Measurements from ENCODE around the gene NELL1. TPM values are rescaled to one million over a fixed set of nuclear protein-coding genes. Genes with fewer than 3 reads are reported as not detected.

NELL1 gene
- total RNA-seq, result not detected

- Mint-ChIP-seq H3K27ac (no peak within 1 kb of the TSS), H3K4me1 (peaks cover 10% of the 10 kb centered on the region), H3K9me3 (no peaks in the 10 kb centered on the region), H3K36me3 (no peaks in the 10 kb centered on the region), H3K4me3 (peak within 1 kb of the TSS; percentile 3), H3K27me3 (peaks cover 71% of the 10 kb centered on the region)
- DNase-seq (peak; percentile 29), ATAC-seq (ENCODE audit: low read depth) (no peak)
- POLR2A ChIA-PET, result no interaction called here
Observed at GRCh38 chr11:20668844-20669819, at the start of gene NELL1. NELL1 (plus strand) TSS chr11:20669586.

GRCh38 chr11:20620988-20621387, 48.4 kb upstream of the NELL1 start:
- H3K9me3 Mint-ChIP-seq, result no peaks in the 10 kb centered on the region
- no peaks in the 10 kb centered on the region for H3K36me3 Mint-ChIP-seq
- H3K4me1 Mint-ChIP-seq, result no peaks in the 10 kb centered on the region
- no peak overlapping the region for H3K27ac Mint-ChIP-seq
- H3K4me3 Mint-ChIP-seq, result no peak overlapping the region
- POLR2A ChIA-PET, result no interaction called here
- ATAC-seq (ENCODE audit: low read depth) (no peak), DNase-seq (no peak)
- peaks cover 9% of the 10 kb centered on the region for H3K27me3 Mint-ChIP-seq

- Mint-ChIP-seq H3K4me1 (no peaks in the 10 kb centered on the region), H3K36me3 (no peaks in the 10 kb centered on the region), H3K27me3 (peaks cover 9% of the 10 kb centered on the region), H3K27ac (no peak overlapping the region), H3K4me3 (no peak overlapping the region), H3K9me3 (no peaks in the 10 kb centered on the region)
- DNase-seq (no peak), ATAC-seq (ENCODE audit: low read depth) (no peak)
- POLR2A ChIA-PET, result no interaction called here
Observed at GRCh38 chr11:20621679-20622078, 47.7 kb upstream of the NELL1 start.

GRCh38 chr11:20623252-20623651, 46.1 kb upstream of the NELL1 start:
- no peak overlapping the region for H3K27ac Mint-ChIP-seq
- ATAC-seq (ENCODE audit: low read depth), result no peak

GRCh38 chr11:20626279-20626678, 43.1 kb upstream of the NELL1 start:
- POLR2A ChIA-PET, result no interaction called here
- Mint-ChIP-seq H3K9me3 (no peaks in the 10 kb centered on the region), H3K27me3 (peaks cover 9% of the 10 kb centered on the region), H3K36me3 (no peaks in the 10 kb centered on the region), H3K4me1 (no peaks in the 10 kb centered on the region), H3K27ac (no peak overlapping the region), H3K4me3 (no peak overlapping the region)
- ATAC-seq (ENCODE audit: low read depth) (no peak), DNase-seq (no peak)

More at GRCh38 chr11:20623252-20623651, 46.1 kb upstream of the NELL1 start:
- Mint-ChIP-seq H3K27me3 (peaks cover 7% of the 10 kb centered on the region), H3K4me1 (no peaks in the 10 kb centered on the region), H3K36me3 (no peaks in the 10 kb centered on the region), H3K4me3 (no peak overlapping the region), H3K9me3 (no peaks in the 10 kb centered on the region)
- no peak for DNase-seq
- POLR2A ChIA-PET, result no interaction called here

GRCh38 chr11:20627026-20627425, 42.4 kb upstream of the NELL1 start:
- Mint-ChIP-seq H3K9me3 (no peaks in the 10 kb centered on the region), H3K36me3 (no peaks in the 10 kb centered on the region), H3K4me1 (no peaks in the 10 kb centered on the region), H3K27me3 (peaks cover 9% of the 10 kb centered on the region), H3K27ac (no peak overlapping the region), H3K4me3 (no peak overlapping the region)
- no peak for DNase-seq
- POLR2A ChIA-PET, result no interaction called here
- ATAC-seq (ENCODE audit: low read depth), result no peak

GRCh38 chr11:20627701-20628100, 41.7 kb upstream of the NELL1 start:
- H3K36me3 Mint-ChIP-seq, result no peaks in the 10 kb centered on the region
- ATAC-seq (ENCODE audit: low read depth), result no peak
- no peak for DNase-seq
- no peak overlapping the region for H3K27ac Mint-ChIP-seq
- H3K27me3 Mint-ChIP-seq, result peaks cover 9% of the 10 kb centered on the region
- POLR2A ChIA-PET, result no interaction called here
- H3K4me3 Mint-ChIP-seq, result no peak overlapping the region
- no peaks in the 10 kb centered on the region for H3K4me1 Mint-ChIP-seq
- H3K9me3 Mint-ChIP-seq, result no peaks in the 10 kb centered on the region

- Mint-ChIP-seq H3K27ac (no peak overlapping the region), H3K27me3 (peaks cover 7% of the 10 kb centered on the region), H3K4me1 (no peaks in the 10 kb centered on the region), H3K36me3 (no peaks in the 10 kb centered on the region), H3K4me3 (no peak overlapping the region), H3K9me3 (no peaks in the 10 kb centered on the region)
- POLR2A ChIA-PET, result no interaction called here
- no peak for DNase-seq
- no peak for ATAC-seq (ENCODE audit: low read depth)
Observed at GRCh38 chr11:20631519-20632168, 37.7 kb upstream of the NELL1 start.

- no peak overlapping the region for H3K27ac Mint-ChIP-seq
- POLR2A ChIA-PET, result no interaction called here
- no peak for DNase-seq
- H3K27me3 Mint-ChIP-seq, result peaks cover 7% of the 10 kb centered on the region
- H3K9me3 Mint-ChIP-seq, result no peaks in the 10 kb centered on the region
- H3K36me3 Mint-ChIP-seq, result no peaks in the 10 kb centered on the region
- no peak for ATAC-seq (ENCODE audit: low read depth)
- no peak overlapping the region for H3K4me3 Mint-ChIP-seq
- no peaks in the 10 kb centered on the region for H3K4me1 Mint-ChIP-seq
Observed at GRCh38 chr11:20632169-20632532, 37.2 kb upstream of the NELL1 start.

- H3K27me3 Mint-ChIP-seq, result peaks cover 2% of the 10 kb centered on the region
- no peaks in the 10 kb centered on the region for H3K4me1 Mint-ChIP-seq
- POLR2A ChIA-PET, result no interaction called here
- H3K36me3 Mint-ChIP-seq, result no peaks in the 10 kb centered on the region
- H3K9me3 Mint-ChIP-seq, result no peaks in the 10 kb centered on the region
- H3K4me3 Mint-ChIP-seq, result no peak overlapping the region
- ATAC-seq (ENCODE audit: low read depth) (no peak), DNase-seq (no peak)
- no peak overlapping the region for H3K27ac Mint-ChIP-seq
Observed at GRCh38 chr11:20634044-20634443, 35.3 kb upstream of the NELL1 start.

GRCh38 chr11:20634781-20635180, 34.6 kb upstream of the NELL1 start:
- DNase-seq, result no peak
- Mint-ChIP-seq H3K27ac (no peak overlapping the region), H3K9me3 (no peaks in the 10 kb centered on the region), H3K4me3 (no peak overlapping the region), H3K27me3 (no peaks in the 10 kb centered on the region), H3K36me3 (no peaks in the 10 kb centered on the region), H3K4me1 (no peaks in the 10 kb centered on the region)
- POLR2A ChIA-PET, result no interaction called here
- ATAC-seq (ENCODE audit: low read depth), result no peak

- POLR2A ChIA-PET, result no interaction called here
Observed at GRCh38 chr11:20638074-20638473, 31.3 kb upstream of the NELL1 start.

GRCh38 chr11:20639688-20640087, 29.7 kb upstream of the NELL1 start:
- Mint-ChIP-seq H3K36me3 (no peaks in the 10 kb centered on the region), H3K4me1 (no peaks in the 10 kb centered on the region), H3K9me3 (no peaks in the 10 kb centered on the region), H3K27ac (no peak overlapping the region), H3K4me3 (no peak overlapping the region), H3K27me3 (no peaks in the 10 kb centered on the region)
- ATAC-seq (ENCODE audit: low read depth) (no peak), DNase-seq (no peak)
- POLR2A ChIA-PET, result no interaction called here

More at GRCh38 chr11:20638074-20638473, 31.3 kb upstream of the NELL1 start:
- DNase-seq, result no peak
- H3K4me3 Mint-ChIP-seq, result no peak overlapping the region
- H3K27ac Mint-ChIP-seq, result no peak overlapping the region
- H3K27me3 Mint-ChIP-seq, result no peaks in the 10 kb centered on the region
- no peaks in the 10 kb centered on the region for H3K4me1 Mint-ChIP-seq
- H3K9me3 Mint-ChIP-seq, result no peaks in the 10 kb centered on the region
- H3K36me3 Mint-ChIP-seq, result no peaks in the 10 kb centered on the region
- no peak for ATAC-seq (ENCODE audit: low read depth)

- Mint-ChIP-seq H3K4me1 (no peaks in the 10 kb centered on the region), H3K36me3 (no peaks in the 10 kb centered on the region), H3K27ac (no peak overlapping the region), H3K27me3 (peaks cover 2% of the 10 kb centered on the region), H3K4me3 (no peak overlapping the region), H3K9me3 (no peaks in the 10 kb centered on the region)
- POLR2A ChIA-PET, result no interaction called here
- no peak for DNase-seq
- no peak for ATAC-seq (ENCODE audit: low read depth)
Observed at GRCh38 chr11:20640401-20640800, 29.0 kb upstream of the NELL1 start.
